GM18511 (cell line): ENCODE data around the gene SLC27A4.

Experiments used
- ATAC-seq: cut with Tn5 transposase; IDR thresholded peaks from one replicate; pipeline ENCODE4 v1.9.1; 2021; ENCODE audit warnings: mild to moderate bottlenecking, moderate library complexity; ENCODE audit not compliant: unreplicated experiment

The SLC27A4 gene

DNA sequence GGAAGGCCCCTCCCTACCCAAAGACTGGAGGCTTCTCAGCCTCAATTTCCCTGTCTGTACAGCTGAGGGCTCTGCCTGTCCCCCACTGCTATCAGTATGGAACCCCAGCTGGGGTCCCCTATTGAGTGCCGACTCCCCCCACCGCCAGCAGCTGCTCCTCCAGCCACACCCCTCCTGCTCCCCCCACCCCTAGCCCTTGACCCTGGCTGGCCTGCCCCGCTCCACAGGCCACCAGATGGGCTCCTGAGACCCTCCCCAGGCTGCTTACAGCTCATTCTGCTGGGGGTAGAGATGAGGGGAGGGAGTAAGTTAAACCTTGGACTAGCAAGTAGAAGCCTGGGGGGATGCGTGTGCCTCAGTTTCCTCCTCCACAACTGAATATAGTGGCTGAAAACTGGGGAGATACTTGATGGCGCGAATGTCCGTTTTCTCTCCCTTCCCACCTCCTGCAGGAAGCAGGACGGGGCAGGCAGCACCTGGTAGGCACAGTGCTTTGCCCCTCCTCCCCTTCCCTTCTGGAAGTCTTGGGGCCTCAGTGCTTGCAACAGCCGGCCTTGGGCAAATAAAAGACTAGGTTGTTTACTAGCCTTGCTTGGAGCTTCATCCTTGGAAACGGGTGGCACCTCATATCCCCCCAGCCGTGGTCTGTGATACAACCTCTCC is 50.0 kb downstream of the SLC27A4 start:
- ATAC-seq = no peak

DNA sequence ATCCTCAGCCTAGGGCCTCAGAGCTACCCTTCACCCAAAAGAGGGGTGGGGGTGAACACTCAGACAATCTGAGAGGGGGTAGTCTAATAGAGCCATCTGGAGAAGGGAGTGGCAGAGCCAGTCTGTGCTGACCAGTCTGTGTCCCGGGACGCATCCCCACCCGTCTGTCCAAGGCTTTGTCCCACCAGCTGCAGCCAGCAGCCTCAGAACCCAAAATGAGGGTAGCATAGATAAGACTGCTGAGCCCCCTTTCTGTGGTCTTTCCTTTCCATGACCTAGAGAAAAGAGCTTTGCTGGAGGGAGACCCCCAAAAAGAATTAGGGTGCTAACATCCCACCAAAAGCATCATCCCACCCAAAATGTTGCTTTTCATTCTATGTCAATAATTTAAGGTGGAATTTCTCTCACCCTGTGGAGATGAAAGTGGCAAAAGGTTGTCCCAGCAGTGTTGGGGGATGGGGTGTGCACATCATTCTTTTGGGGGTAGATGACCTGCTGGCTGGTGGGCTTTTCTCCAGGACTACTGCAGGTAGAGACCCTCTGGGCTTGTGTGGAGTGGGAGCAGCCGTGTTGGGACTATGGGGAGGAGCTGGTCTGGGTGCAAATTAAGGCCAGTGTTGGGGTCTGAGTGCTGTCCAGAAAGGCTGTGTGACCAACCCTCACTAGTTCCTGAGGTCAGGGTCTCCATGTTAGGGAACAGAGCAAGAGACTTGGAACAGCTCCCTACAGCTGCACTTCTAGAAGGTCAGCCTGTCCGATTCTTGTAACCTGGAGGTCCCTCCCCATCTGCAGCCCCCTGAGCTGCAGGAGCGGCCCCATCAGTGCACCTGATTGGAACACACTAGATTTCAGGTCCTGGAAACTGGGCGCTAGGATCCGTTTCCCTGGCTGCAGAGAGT is 50.7 kb downstream of the SLC27A4 start:
- ATAC-seq = no peak

GRCh38 chr9:128391956-128392301 is 51.6 kb downstream of the SLC27A4 start:
- no peak for ATAC-seq

DNA sequence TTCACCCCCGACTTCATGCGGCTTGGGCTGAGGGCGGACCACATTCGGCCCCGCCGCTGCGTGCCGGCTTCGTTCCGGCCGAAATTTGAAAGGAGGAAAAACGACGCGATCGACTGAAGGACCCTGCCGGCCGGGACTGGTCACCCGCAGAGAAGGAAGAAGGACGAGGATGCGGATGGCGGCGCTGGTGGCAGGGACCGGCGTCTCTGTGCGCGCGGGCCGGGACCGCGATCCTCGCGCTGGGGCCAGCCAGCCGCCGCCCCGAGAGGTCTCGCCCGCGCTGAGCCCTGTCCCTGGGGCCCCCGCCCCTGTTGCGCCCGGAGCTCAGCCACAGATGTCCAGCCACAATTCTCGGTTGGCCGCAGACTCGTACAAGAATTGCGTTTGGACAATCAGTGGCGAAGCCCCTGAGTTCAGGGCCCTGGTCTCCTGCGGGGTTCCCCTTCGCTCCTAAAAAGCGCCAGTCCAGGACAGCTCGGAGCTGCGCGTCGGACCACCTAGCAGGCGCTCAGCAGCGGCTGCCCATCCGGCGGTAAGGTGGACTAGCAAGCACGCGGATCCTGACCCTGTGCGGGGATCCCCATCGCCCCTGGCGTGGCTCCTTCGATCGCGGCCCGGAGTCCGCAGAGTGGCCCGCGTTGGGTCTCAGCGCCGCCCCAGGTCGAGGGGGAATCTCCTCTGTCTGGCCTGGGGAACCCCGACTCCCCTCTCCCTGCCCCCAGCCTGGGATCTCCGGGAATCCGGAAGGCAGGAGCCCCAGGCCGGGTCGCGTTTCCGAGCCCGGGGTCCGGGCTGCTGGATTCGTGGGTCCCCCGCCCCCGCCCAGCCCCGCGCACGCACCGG is 52.2 kb downstream of the SLC27A4 start:
- ATAC-seq = no peak

DNA sequence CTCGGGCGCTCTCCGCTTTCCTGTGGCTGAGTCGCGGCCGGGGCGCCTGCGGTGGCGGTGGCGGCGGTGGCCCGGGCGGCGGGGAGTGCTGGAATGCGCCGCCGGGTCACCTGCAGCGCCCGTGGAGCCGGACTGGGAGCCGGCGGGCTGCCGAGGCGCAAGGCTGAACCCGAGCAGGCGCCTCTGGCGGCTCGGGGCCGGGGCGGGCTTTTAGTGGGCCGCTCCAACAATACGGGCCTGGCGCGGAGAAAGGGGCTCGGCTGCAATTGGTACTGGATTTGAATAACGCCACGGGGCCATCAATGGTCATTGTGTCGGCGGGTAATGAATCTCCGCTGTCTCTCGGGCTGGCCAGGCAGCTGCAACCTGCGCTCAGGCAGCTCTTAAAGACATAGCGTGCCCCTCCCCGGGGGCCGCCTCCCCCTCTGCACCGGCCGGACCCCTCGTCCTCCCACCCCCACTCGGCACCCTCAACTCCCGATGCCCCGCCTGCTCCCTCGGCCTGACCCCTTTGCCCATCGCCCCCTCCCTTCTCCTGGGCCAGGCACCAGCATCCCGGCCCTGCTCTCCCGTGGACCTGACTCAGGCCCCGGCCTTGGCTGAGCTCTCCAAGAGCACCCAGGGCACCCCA is 52.9 kb downstream of the SLC27A4 start:
- no peak for ATAC-seq

DNA sequence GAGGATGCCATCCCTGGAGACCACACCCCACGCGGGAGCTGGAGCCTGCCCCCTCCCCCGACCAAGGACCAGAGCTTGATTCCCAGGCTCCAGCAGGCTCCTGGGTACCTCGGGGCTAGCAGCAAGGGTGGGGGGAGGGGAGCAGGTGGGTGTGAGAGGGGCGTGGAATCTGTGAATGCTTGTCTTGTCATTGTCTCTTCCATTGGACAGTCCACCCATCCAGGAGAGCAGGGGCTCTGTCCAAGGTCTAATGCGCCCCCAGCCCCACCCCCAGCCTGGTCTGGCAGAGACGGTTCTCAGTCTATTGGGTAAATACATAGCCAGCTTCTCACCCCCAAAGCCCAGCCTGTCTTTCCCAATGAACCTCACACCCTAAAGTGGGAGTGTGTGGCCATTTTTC is 53.6 kb downstream of the SLC27A4 start:
- ATAC-seq = no peak

- no peak for ATAC-seq
Measured at GRCh38 chr9:128394379-128395168, 54.2 kb downstream of the SLC27A4 start.

GRCh38 chr9:128396970-128397613 is 56.8 kb downstream of the SLC27A4 start:
- ATAC-seq = no peak

DNA sequence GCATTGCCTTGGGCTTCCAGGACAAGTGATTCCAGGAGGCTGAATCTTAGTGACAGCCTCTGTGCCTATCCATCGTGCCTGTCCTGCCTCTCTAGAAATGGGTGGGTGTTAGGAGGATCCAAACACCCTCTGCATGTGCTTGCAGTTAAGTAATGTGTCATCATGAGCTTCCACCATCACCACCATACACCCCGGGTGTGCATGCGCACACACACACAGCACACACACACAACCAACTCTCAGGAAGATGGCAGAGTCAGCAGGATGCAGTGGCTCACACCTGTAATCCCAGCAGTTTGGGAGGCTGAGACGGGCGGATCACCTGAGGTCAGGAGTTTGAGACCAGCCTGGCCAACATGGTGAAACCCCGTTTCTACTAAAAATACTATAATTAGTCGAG is 57.5 kb downstream of the SLC27A4 start:
- ATAC-seq = no peak

- ATAC-seq = no peak
Measured at GRCh38 chr9:128399861-128400260, 59.5 kb downstream of the SLC27A4 start.

GRCh38 chr9:128404560-128404959 is 64.2 kb downstream of the SLC27A4 start:
- ATAC-seq = no peak

DNA sequence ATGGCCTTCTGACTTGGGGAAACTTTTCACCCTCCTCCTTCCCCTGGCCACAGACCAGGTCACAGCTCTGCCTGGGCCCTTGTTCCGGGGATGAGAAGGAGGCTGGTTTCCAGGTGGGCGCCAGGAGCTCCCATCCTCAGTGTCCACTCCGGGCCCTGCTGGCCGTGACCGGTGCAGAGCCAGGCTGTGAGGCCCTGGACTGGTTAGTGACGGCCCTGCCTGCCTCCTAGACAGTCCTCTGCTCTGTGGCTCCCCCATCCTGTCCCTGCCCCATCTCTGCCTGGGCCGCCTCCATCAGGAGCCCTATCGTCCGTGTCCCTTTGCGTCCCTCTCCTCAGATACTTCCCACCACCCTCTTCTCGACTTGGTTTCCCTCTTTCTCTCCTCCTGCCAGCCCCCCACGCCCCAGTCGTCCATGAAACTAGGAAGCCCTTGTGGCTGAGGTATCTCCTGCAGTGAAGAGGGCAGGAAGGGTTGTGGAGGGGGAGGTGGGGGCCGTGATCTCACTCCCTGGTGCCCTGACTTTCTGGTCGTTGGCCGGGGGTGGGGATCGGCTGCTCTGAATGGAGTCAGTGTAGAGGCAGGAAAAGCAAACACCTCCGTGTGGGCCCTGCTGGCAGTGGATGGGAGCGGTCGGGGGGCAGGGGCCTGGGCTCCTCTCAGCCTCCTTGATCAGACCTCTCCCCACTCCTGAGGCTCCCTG is 64.9 kb downstream of the SLC27A4 start:
- ATAC-seq = no peak

- no peak for ATAC-seq
Measured at GRCh38 chr9:128405780-128406171, 65.4 kb downstream of the SLC27A4 start.

GRCh38 chr9:128406848-128407391 is 66.6 kb downstream of the SLC27A4 start:
- no peak for ATAC-seq

GRCh38 chr9:128408963-128409431 is 68.7 kb downstream of the SLC27A4 start:
- no peak for ATAC-seq

GRCh38 chr9:128409450-128409849 is 69.1 kb downstream of the SLC27A4 start:
- ATAC-seq = no peak

GRCh38 chr9:128409978-128410377 is 69.7 kb downstream of the SLC27A4 start:
- ATAC-seq = no peak
